Activated gamma-delta T cell treated with anti-CD3 and anti-CD28 coated beads, Interleukin-2, amount 50 U/mL, for 16 hours (primary cell): Measurements from ENCODE around the gene XPO6.

ENCODE experiments used
- DNase-seq: peaks from one replicate; pipeline ENCODE4 v3.0.0-alpha.2; 2020; ENCODE audit warnings: low read depth

The XPO6 gene

DNA sequence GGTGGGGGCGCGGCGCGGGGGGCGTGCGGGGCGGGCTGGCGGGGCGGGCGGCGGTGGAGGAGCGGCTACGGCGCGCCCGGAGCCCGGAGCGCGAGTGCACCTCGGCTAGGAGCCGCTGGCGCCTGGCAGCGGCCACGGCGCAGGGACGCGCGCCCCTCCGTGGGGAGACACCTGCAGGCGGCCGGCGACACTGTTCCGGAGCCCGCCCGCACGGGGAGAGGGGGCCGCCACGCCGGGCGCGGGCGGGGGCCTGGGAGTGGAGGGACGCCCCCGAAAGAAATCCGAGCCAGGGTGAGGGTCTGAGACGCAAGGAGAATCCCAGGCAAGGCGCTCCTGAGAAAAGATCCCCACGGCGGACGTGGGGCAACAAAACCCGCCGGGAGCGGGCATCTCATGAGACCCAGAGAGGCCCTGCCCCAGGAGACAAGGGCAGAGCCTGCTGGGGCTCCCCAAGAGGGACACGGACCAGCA is 148.1 kb downstream of the XPO6 start, which contains the start of gene GSG1L:
GSG1L (minus strand) TSS at position 124 of the 471 bp plus-strand sequence. CDS start 290 bp downstream, outside the sequence.
- no peak for DNase-seq

GRCh38 chr16:28062847-28063521 is 148.8 kb downstream of the XPO6 start:
- DNase-seq, result no peak

DNA sequence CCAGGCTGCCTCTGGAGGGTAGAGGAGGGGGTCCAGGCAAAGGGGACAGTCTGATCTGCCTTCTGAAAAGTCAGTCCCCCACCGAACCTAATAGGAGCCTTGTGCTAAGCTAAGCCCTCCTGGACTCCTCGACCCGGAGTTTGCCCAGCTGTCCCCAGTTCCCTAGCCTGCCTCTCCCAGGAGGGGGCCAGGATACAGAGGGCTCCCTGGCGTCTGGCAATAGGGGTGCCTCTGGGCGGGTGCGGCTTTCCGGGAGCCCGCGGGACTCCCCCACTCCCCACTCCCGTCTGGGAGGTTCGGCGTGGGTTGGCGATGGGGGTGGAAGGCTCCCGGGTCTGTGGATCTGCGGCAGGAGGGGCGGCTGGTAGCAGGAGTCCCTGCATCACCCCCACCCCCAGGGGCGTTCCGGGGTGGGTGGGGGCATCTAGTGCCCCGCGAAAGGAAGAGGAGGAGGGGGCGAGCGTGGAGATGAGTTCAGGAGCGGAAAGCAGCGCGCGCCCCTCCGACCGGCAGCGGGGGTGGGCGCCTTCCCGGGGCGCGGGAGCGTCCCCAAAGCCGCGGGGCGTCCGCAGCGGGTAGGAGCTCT is 149.4 kb downstream of the XPO6 start:
- no peak for DNase-seq

DNA sequence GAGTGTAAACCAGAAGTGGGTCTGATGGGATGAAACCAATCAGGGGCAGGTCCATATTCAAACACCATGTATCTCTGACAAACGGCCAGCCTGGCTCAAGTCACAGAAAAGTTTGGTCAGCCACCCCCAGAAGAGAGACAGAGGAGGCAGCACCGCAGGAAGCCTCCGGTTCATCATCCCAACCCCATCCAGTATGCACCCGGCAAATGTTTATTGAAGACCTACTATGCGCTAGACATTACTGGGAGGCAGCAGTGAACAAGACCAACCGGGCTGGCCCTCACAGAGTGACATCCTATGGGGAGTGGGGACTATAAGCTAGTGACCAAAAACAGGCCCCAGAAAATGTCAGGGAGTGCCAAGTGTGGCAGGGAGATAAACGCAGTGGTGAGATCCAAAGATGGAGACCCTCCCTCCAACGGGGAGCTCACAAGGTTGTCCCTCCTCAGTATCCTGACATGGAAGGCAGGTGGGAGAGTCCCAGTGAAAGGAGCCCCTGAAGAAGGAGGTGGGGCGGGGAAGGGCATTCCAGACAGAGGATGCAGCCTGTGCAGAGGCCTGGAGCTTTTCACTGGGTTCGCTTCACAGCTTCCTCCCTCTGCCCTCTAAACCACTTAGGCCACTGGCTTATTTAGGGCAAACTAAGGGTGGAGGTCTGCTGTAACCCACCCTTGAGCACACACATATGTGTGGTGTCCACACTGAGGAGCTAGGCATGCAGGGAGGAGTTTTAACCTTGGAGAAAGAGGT is 150.2 kb downstream of the XPO6 start:
- no peak for DNase-seq

DNA sequence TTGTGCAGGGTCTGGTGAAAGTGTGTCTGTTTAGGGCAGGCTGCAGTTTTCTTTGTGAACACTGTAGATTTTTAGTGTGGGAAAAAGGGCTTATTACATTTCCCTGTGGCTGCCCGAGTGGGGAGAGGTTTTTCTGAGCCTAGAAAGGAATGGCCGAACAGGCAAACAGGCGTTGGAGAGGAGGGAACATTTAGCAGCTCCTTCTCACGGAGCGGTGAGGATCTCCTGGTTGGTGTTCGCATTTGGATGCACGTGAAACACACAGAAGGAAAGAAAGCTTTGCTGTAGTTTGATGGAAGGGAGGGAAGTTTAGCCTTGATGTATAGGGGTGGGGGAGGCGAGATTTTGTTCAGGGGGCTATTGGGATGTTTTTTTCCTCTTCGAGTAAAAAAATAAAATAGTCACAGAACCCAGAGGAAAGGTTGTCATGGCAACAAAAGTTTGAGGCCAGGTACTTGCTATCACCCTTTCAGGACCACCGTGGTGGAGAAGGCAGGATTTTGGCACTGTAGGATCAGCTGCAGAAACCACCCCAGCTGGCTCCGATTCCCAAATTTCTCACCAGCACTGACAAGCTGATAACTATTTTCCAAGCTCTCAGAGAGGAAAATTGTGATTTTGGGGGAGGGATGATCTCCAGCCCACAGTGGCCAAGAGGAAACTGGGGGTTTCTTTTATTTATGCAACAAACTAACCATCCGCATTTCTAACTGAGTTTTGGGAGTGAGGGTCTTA is 151.8 kb downstream of the XPO6 start:
- DNase-seq, result no peak

DNA sequence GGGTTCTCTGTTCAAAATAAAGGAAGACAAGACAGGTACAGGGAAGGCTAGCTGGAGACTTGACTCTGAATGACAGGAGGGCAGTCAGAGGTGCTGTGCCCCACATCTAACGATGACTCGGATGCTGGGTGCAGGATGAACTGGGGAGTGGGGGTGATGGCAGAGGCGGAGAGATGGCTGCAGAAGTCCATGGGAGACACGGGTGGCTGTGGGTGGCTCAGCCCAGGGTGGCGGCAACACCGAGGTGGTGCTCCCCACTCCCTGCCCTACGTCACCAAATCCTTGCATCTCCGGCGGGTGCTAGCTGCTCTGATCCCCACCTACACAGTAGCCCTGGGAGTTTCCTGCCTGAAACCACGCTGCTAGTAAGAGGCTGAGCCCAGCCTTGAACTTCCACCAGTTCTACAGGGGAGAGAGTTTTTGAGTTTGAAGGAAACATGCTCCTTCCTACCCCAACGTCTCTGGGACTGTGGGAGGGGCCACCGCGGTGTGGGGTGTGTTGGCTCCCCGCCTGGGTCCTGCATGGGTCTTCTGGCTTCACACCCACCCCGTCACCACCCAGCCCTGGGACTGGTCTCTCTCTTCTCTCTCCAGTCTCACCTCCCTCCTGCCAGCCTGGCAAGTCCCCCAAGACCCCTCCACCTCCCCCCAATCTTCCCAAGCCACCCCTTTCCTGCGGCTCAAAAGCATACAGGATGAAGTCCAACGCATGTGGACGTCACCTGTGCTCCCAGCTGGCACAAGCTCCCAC is 152.8 kb downstream of the XPO6 start:
- no peak for DNase-seq

- DNase-seq, result no peak
Observed at GRCh38 chr16:28057949-28058348, 153.8 kb downstream of the XPO6 start.

DNA sequence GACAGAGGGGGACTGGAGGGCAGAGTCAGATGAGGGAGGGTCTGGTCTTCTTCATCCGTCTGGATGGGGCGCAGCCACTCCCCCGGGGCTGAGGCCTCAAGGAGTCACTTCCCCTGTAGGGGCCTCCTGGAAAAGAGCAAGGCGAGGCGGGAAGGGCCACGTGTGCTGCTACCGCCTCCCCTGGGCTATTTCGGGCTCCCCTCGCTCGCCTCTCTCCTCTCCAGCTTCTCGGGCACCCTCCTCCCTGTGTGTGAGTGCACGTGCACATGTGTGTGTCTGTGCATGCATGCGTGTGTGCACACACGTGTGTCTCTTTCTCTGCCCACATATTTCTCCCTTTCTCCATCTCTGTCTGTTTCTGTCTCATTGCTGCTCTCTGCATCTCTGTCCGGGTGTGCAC is 158.3 kb downstream of the XPO6 start:
- DNase-seq, result no peak

GRCh38 chr16:28052274-28053128 is 159.3 kb downstream of the XPO6 start:
- DNase-seq, result no peak

DNA sequence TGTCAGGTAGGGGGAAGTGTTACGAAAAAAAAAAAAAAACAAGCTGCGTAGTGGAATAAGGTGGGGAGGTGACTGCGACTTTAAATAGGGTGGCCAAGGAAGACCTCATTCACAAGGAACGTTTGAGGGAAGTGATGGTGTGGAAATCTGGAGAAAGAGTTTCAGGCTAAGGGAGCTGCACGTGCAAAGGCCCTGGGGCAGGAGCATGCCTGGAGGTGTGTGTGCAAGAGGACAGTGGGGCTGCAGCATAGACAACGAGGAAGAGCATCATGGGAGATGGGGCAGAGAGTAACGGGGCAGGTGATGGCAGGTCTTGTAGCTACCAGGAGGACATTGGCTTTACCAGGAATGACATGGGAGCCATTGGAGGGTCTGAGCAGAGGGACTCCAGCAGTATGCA is 160.3 kb downstream of the XPO6 start:
- no peak for DNase-seq
